B cell (primary cell): ENCODE measurements around the gene ANK2. TPM values are rescaled to one million over a fixed set of nuclear protein-coding genes. Genes with fewer than 3 reads are reported as not detected.

Experiments used
- ATAC-seq: fragments of 200-7000 bp; cut with Tn5 transposase; one replicate; pipeline ENCODE4 v1.10.0; 2021; ENCODE audit warnings: low read depth, mild to moderate bottlenecking, moderate number of reproducible peaks, moderate library complexity
- CTCF ChIA-PET: fragments of 350-600 bp; sonication (Branson Sonifier 250); formaldehyde crosslinking; loops from one replicate; lab custom pipeline; 2021; ENCODE audit warnings: antibody characterized with exemption, inconsistent platforms; lab: Charles Lee
- POLR2A ChIA-PET: fragments of 350-600 bp; sonication (Branson Sonifier 250); formaldehyde crosslinking; loops from one replicate; lab custom pipeline; 2021; ENCODE audit warnings: antibody characterized with exemption; lab: Charles Lee
- DNase-seq: peaks from one replicate; pipeline ENCODE4 v3.0.0; 2013
- H2AFZ ChIP-seq: 2 replicates; pipeline ENCODE4 v1.6.1; 2012; ENCODE audit warnings: mild to moderate bottlenecking, low read depth, low read length; ENCODE audit not compliant: insufficient read depth, poor library complexity, severe bottlenecking
- H3K27ac ChIP-seq, 2 donors: 1 replicate in 1 of 2; 2 replicates in 1 of 2; pipeline ENCODE4 v1.5.1; 2012 to 2013; ENCODE audit warnings: low read length in 2 of 2, mild to moderate bottlenecking in 2 of 2, moderate library complexity in 1 of 2
- H3K27me3 ChIP-seq, 4 experiments: fragments of 200-600 bp in 1 of 4; sonication (generic) in 1 of 4; replicated peaks in 1 of 4; 1 replicate in 2 of 4; 2 replicates in 2 of 4; pipeline versions ENCODE4 v1.6.1 to v1.7.0; 2013 to 2016; ENCODE audit warnings: low read length in 3 of 4, mild to moderate bottlenecking in 2 of 4, mixed read lengths in 1 of 4, moderate library complexity in 1 of 4; ENCODE audit not compliant: insufficient read depth in 4 of 4, control insufficient read depth in 3 of 4; ENCODE audit errors: control extremely low read depth in 1 of 4
- H3K36me3 ChIP-seq, 2 experiments: replicated peaks in 1 of 2; 1 replicate in 1 of 2; 2 replicates in 1 of 2; pipeline versions ENCODE4 v1.6.1 to v1.7.1; 2013; ENCODE audit warnings: low read length in 1 of 2; ENCODE audit not compliant: insufficient read depth in 2 of 2, control insufficient read depth in 1 of 2; ENCODE audit errors: control extremely low read depth in 1 of 2, extremely low read depth in 1 of 2
- H3K4me1 ChIP-seq, 2 donors: fragments of 200-600 bp in 1 of 2; sonication (generic) in 1 of 2; 1 replicate in 1 of 2; 2 replicates in 1 of 2; pipeline versions ENCODE4 v1.5.1 to v1.6.1; 2013 to 2017; ENCODE audit warnings: low read length in 2 of 2; ENCODE audit not compliant: control insufficient read depth in 2 of 2, insufficient read depth in 2 of 2
- H3K4me2 ChIP-seq: replicated peaks from 2 replicates; pipeline ENCODE3; 2012; ENCODE audit warnings: mild to moderate bottlenecking, low read depth, low read length; ENCODE audit not compliant: poor library complexity, severe bottlenecking
- H3K4me3 ChIP-seq, 5 experiments: fragments of 200-600 bp in 1 of 5; sonication (generic) in 1 of 5; 1 replicate in 3 of 5; 2 replicates in 2 of 5; pipeline versions ENCODE4 v1.5.1 to v1.7.0; 2011 to 2016; ENCODE audit warnings: low read length in 4 of 5, mild to moderate bottlenecking in 4 of 5, low read depth in 2 of 5, control low read depth in 1 of 5, moderate library complexity in 1 of 5; ENCODE audit not compliant: insufficient read depth in 1 of 5; ENCODE audit errors: control extremely low read depth in 1 of 5, extremely low read depth in 1 of 5
- H3K79me2 ChIP-seq: fragments of 200-600 bp; sonication (generic); one replicate; pipeline ENCODE4 v1.6.0; 2016; ENCODE audit warnings: low read length; ENCODE audit not compliant: control insufficient read depth, insufficient read depth
- H3K9ac ChIP-seq: fragments of 200-600 bp; sonication (generic); 2 replicates; pipeline ENCODE4 v1.6.1; 2017; ENCODE audit warnings: mild to moderate bottlenecking, low read length, moderate library complexity
- H3K9me3 ChIP-seq, 3 donors: one replicate each; pipeline versions ENCODE4 v1.6.1 to v1.7.1; 2013; ENCODE audit warnings: low read length in 2 of 3; ENCODE audit not compliant: control insufficient read depth in 2 of 3, insufficient read depth in 1 of 3; ENCODE audit errors: control extremely low read depth in 1 of 3
- H4K20me1 ChIP-seq: 2 replicates; pipeline ENCODE4 v1.6.0; 2012; ENCODE audit warnings: mild to moderate bottlenecking, low read length; ENCODE audit not compliant: insufficient read depth, control insufficient read depth, poor library complexity, severe bottlenecking
- H3K27ac Mint-ChIP-seq: one replicate; pipeline ENCODE4 v1.8.0; 2021; ENCODE audit warnings: mixed read lengths
- H3K27me3 Mint-ChIP-seq: one replicate; pipeline ENCODE4 v1.8.0; 2021; ENCODE audit warnings: mixed read lengths
- H3K4me1 Mint-ChIP-seq: one replicate; pipeline ENCODE4 v1.8.0; 2021; ENCODE audit warnings: mixed read lengths
- H3K4me3 Mint-ChIP-seq: one replicate; pipeline ENCODE4 v1.8.0; 2021; ENCODE audit warnings: mixed read lengths
- H3K9me3 Mint-ChIP-seq: one replicate; pipeline ENCODE4 v1.8.0; 2022; ENCODE audit warnings: mixed read lengths; ENCODE audit not compliant: insufficient read depth
- CTCF ChIP-seq: fragments of 200-600 bp; IDR thresholded peaks from one replicate; pipeline ENCODE4 v1.8.0; 2022; ENCODE audit warnings: antibody characterized with exemption, mild to moderate bottlenecking
- EZH2 ChIP-seq: IDR thresholded peaks from 2 replicates; pipeline ENCODE4 v1.6.1; 2012; ENCODE audit warnings: borderline replicate concordance, low read depth, mild to moderate bottlenecking, moderate library complexity, low read length; ENCODE audit not compliant: insufficient read depth, poor library complexity, severe bottlenecking
- WGBS: methylation state at CpG from one replicate; pipeline ENCODE4 v1.1.5; 2013; ENCODE audit warnings: missing lambda C conversion rate; ENCODE audit not compliant: insufficient coverage; 5-methylcytosine and 5-hydroxymethylcytosine counted together
- intact Hi-C: fragments of 100-400 bp; cut with micrococcal nuclease; formaldehyde crosslinking; loops from one replicate; pipeline ENCODE4 v1.10.0; 2022
- polyA plus RNA-seq: library from polyadenylated mRNA; depleted of rRNA; stranded (reverse); fragments of >200 nt; gene quantifications from 2 replicates; pipeline ENCODE4 v1.2.3, GENCODE V29; 2012
- total RNA-seq, 2 donors: library from RNA; stranded (reverse); fragments of 120-200 nt in 1 of 2; gene quantifications; 1 replicate in 1 of 2; 2 replicates in 1 of 2; pipeline versions ENCODE4 v1.2.3 to v1.2.4, GENCODE V29; 2013 to 2022

The ANK2 gene
- total and polyA plus RNA-seq, 2 donors (not counting 1 experiment from before 2014, with no cell fraction given), result 0.16 to 3.6 TPM

GRCh38 chr4:113317523-113317922, 268.1 kb downstream of the ANK2 start:
- Histone ChIP-seq H3K27me3 (no peaks in the 10 kb centered on the region), H3K4me3 (no peak overlapping the region), H3K79me2 (no peaks in the 10 kb centered on the region), H4K20me1 (no peaks in the 10 kb centered on the region), H3K36me3 (no peaks in the 10 kb centered on the region), H3K9me3 (peaks cover 0 to 1% (median 0%) of the 10 kb centered on the region in 3 donors), H3K4me1 (peaks cover 9 to 11% of the 10 kb centered on the region in 2 donors), H3K27ac (peak overlapping the region in 1 of 2 donors; percentile 56), H3K9ac (no peak overlapping the region), H3K4me2 (peak overlapping the region; percentile 44), H2AFZ (peak overlapping the region; percentile 58)
- Mint-ChIP-seq H3K9me3 (no peaks in the 10 kb centered on the region), H3K27ac (peak overlapping the region; percentile 39), H3K4me1 (peaks cover 11% of the 10 kb centered on the region), H3K4me3 (no peak overlapping the region), H3K27me3 (no peaks in the 10 kb centered on the region)
- CTCF ChIA-PET, result interaction anchor here (1.0 kb wide), 1 partner anchor 78 kb away, joined by 3 read pairs; no protein-coding TSS in a partner anchor
- ATAC-seq (no peak), DNase-seq (no peak)
- no peak for TF ChIP-seq EZH2
- no peak for TF ChIP-seq CTCF
- POLR2A ChIA-PET, result no interaction called here
- 96% methylated on average over 4 of the region's 5 CpGs for WGBS
- intact Hi-C loops, result no loop called here

- Histone ChIP-seq H3K9ac (no peak overlapping the region), H2AFZ (no peak overlapping the region), H4K20me1 (no peaks in the 10 kb centered on the region), H3K4me3 (no peak overlapping the region), H3K27me3 (no peaks in the 10 kb centered on the region), H3K36me3 (no peaks in the 10 kb centered on the region), H3K4me2 (no peak overlapping the region), H3K27ac (no peak overlapping the region), H3K4me1 (no peaks in the 10 kb centered on the region), H3K9me3 (no peaks in the 10 kb centered on the region), H3K79me2 (no peaks in the 10 kb centered on the region)
- POLR2A ChIA-PET, result no interaction called here
- intact Hi-C loops, result no loop called here
- no peaks in the 10 kb centered on the region for H3K27me3 Mint-ChIP-seq
- CTCF ChIA-PET, result no interaction called here
- no peak for TF ChIP-seq EZH2
- TF ChIP-seq CTCF, result no peak
- no peak overlapping the region for H3K27ac Mint-ChIP-seq
- H3K9me3 Mint-ChIP-seq, result no peaks in the 10 kb centered on the region
- WGBS, result 65% methylated on average over 2 of the region's 5 CpGs
- H3K4me1 Mint-ChIP-seq, result no peaks in the 10 kb centered on the region
- ATAC-seq (no peak), DNase-seq (no peak)
- no peak overlapping the region for H3K4me3 Mint-ChIP-seq
Measured at GRCh38 chr4:113322736-113323135, 273.3 kb downstream of the ANK2 start.
